ENCODE measurements around the gene GOLGA8S.

GRCh38 chr15:23395030-23395692 is 40.6 kb downstream of the GOLGA8S start:
- TF ChIP-seq ELF4 (IDR thresholded peaks at IDR 0.05) (no peak), NFRKB (IDR thresholded peaks at IDR 0.05) (no peak), ARNT (IDR thresholded peaks at IDR 0.05) (no peak), FOXA1 (IDR thresholded peaks at IDR 0.05) (no peak), SP1 (IDR thresholded peaks at IDR 0.05) (no peak), FOXK2 (IDR thresholded peaks at IDR 0.05) (no peak), CTBP1 (IDR thresholded peaks at IDR 0.05; ENCODE audit: borderline replicate concordance) (no peak), FOXM1 (IDR thresholded peaks at IDR 0.05; ENCODE audit: borderline replicate concordance) (no peak), BHLHE40 (IDR thresholded peaks at IDR 0.05; ENCODE audit: borderline replicate concordance) (no peak), HDGF (IDR thresholded peaks at IDR 0.05; ENCODE audit: borderline replicate concordance) (no peak), ZNF384 (IDR thresholded peaks at IDR 0.05) (no peak), PKNOX1 (IDR thresholded peaks at IDR 0.05) (no peak)
